ENCODE data around the gene ESYT2.

- TF ChIP-seq CTCF (IDR thresholded peaks at IDR 0.05) (no peak), POLR2AphosphoS5 (IDR thresholded peaks at IDR 0.05) (no peak), POLR2A (IDR thresholded peaks at IDR 0.05) (no peak)
Measured at GRCh38 chr7:158749396-158749795, 79.9 kb downstream of the ESYT2 start.
